ENCODE results near the gene MED14. TPM values are rescaled to one million over a fixed set of nuclear protein-coding genes. Genes with fewer than 3 reads are reported as not detected.

The MED14 gene
- total RNA-seq, 2 donors from 2014 or later, result 57.0 to 71.3 TPM

- H3K9me3 Mint-ChIP-seq, result no peaks in the 10 kb centered on the region
- ATAC-seq, result peak; percentile 73 to 84
Observed at GRCh38 chrX:40647307-40648197, 87.8 kb downstream of the MED14 start, which contains the start of gene CXorf38. TSS of gene CXorf38 (minus strand) at chrX:40647561. CDS start at chrX:40647520, 41 bp downstream.

GRCh38 chrX:40646489-40647306 is 88.6 kb downstream of the MED14 start:
- Mint-ChIP-seq H3K27ac (peak overlapping the region; percentile 97 to 98), H3K36me3 (peaks cover 19 to 27% of the 10 kb centered on the region in 2 donors), H3K9me3 (no peaks in the 10 kb centered on the region)
- ATAC-seq (peak; percentile 40 to 47), DNase-seq (ENCODE audit: low spot score in 2 of 2) (peak; percentile 13 to 60)

More at GRCh38 chrX:40647307-40648197, 87.8 kb downstream of the MED14 start, which contains the start of gene CXorf38:
- H3K36me3 Mint-ChIP-seq, result peaks cover 19% of the 10 kb centered on the region in 2 donors
- DNase-seq (ENCODE audit: low spot score in 2 of 2), result peak; percentile 90 to 91
- H3K27ac Mint-ChIP-seq, result peak within 1 kb of the TSS; percentile 97 to 98

- Mint-ChIP-seq H3K27ac (peak overlapping the region; percentile 84 to 87), H3K9me3 (no peaks in the 10 kb centered on the region), H3K36me3 (peaks cover 19 to 28% of the 10 kb centered on the region in 2 donors)
- DNase-seq (ENCODE audit: low spot score in 2 of 2) (peak; percentile 8 to 55), ATAC-seq (peak; percentile 42 to 62)
Observed at GRCh38 chrX:40644821-40645358, 90.5 kb downstream of the MED14 start.

- DNase-seq (ENCODE audit: low spot score in 2 of 2), result no peak
- Mint-ChIP-seq H3K27ac (peak overlapping the region in 1 of 2 donors; percentile 87), H3K36me3 (peaks cover 19 to 28% of the 10 kb centered on the region in 2 donors), H3K9me3 (no peaks in the 10 kb centered on the region)
- ATAC-seq, result no peak
Observed at GRCh38 chrX:40644176-40644575, 91.2 kb downstream of the MED14 start.

GRCh38 chrX:40637687-40638086 is 97.7 kb downstream of the MED14 start:
- no peak for ATAC-seq
- H3K27ac Mint-ChIP-seq, result no peak overlapping the region
- no peaks in the 10 kb centered on the region for H3K9me3 Mint-ChIP-seq
- no peak for DNase-seq (ENCODE audit: low spot score in 2 of 2)
- H3K36me3 Mint-ChIP-seq, result peaks cover 7 to 11% of the 10 kb centered on the region in 2 donors

GRCh38 chrX:40632199-40632598 is 103.1 kb downstream of the MED14 start:
- no peak for DNase-seq (ENCODE audit: low spot score in 2 of 2)
- H3K9me3 Mint-ChIP-seq, result no peaks in the 10 kb centered on the region
- ATAC-seq, result no peak
- H3K27ac Mint-ChIP-seq, result peak overlapping the region in 1 of 2 donors; percentile 72
- peaks cover 0 to 7% of the 10 kb centered on the region in 2 donors for H3K36me3 Mint-ChIP-seq

- no peak for ATAC-seq
- DNase-seq (ENCODE audit: low spot score in 2 of 2), result no peak
- no peaks in the 10 kb centered on the region for H3K36me3 Mint-ChIP-seq
- H3K27ac Mint-ChIP-seq, result no peak overlapping the region
- no peaks in the 10 kb centered on the region for H3K9me3 Mint-ChIP-seq
Observed at GRCh38 chrX:40628506-40628905, 106.8 kb downstream of the MED14 start.

- ATAC-seq, result no peak
- DNase-seq (ENCODE audit: low spot score in 2 of 2), result no peak
- Mint-ChIP-seq H3K27ac (no peak overlapping the region), H3K9me3 (no peaks in the 10 kb centered on the region), H3K36me3 (no peaks in the 10 kb centered on the region)
Observed at GRCh38 chrX:40625294-40625693, 110.0 kb downstream of the MED14 start.

GRCh38 chrX:40623665-40624064 is 111.7 kb downstream of the MED14 start:
- Mint-ChIP-seq H3K9me3 (no peaks in the 10 kb centered on the region), H3K36me3 (no peaks in the 10 kb centered on the region), H3K27ac (no peak overlapping the region)
- ATAC-seq, result no peak
- no peak for DNase-seq (ENCODE audit: low spot score in 2 of 2)

GRCh38 chrX:40623139-40623536 is 112.2 kb downstream of the MED14 start, which contains the start of gene MPC1L:
TSS of gene MPC1L (plus strand) at chrX:40623428. CDS start at chrX:40623566, 138 bp downstream.
- no peak within 1 kb of the TSS for H3K27ac Mint-ChIP-seq
- DNase-seq (ENCODE audit: low spot score in 2 of 2), result no peak
- no peak for ATAC-seq

GRCh38 chrX:40622479-40623138 is 112.7 kb downstream of the MED14 start:
- Mint-ChIP-seq H3K27ac (no peak overlapping the region), H3K36me3 (no peaks in the 10 kb centered on the region), H3K9me3 (no peaks in the 10 kb centered on the region)
- DNase-seq (ENCODE audit: low spot score in 2 of 2), result no peak
- ATAC-seq, result no peak

More at GRCh38 chrX:40623139-40623536, 112.2 kb downstream of the MED14 start, which contains the start of gene MPC1L:
- Mint-ChIP-seq H3K9me3 (no peaks in the 10 kb centered on the region), H3K36me3 (no peaks in the 10 kb centered on the region)

GRCh38 chrX:40617566-40617965 is 117.8 kb downstream of the MED14 start:
- Mint-ChIP-seq H3K36me3 (no peaks in the 10 kb centered on the region), H3K27ac (peak overlapping the region in 1 of 2 donors; percentile 29), H3K9me3 (no peaks in the 10 kb centered on the region)
- ATAC-seq (no peak), DNase-seq (ENCODE audit: low spot score in 2 of 2) (no peak)

- Mint-ChIP-seq H3K27ac (no peak overlapping the region), H3K36me3 (no peaks in the 10 kb centered on the region), H3K9me3 (no peaks in the 10 kb centered on the region)
- ATAC-seq (no peak), DNase-seq (ENCODE audit: low spot score in 2 of 2) (no peak)
Observed at GRCh38 chrX:40615976-40616375, 119.4 kb downstream of the MED14 start.

GRCh38 chrX:40612511-40612910 is 122.8 kb downstream of the MED14 start:
- Mint-ChIP-seq H3K36me3 (no peaks in the 10 kb centered on the region), H3K27ac (no peak overlapping the region), H3K9me3 (no peaks in the 10 kb centered on the region)
- no peak for ATAC-seq
- no peak for DNase-seq (ENCODE audit: low spot score in 2 of 2)

- Mint-ChIP-seq H3K9me3 (no peaks in the 10 kb centered on the region), H3K36me3 (peaks cover 0 to 4% of the 10 kb centered on the region in 2 donors), H3K27ac (no peak overlapping the region)
- DNase-seq (ENCODE audit: low spot score in 2 of 2) (no peak), ATAC-seq (no peak)
Observed at GRCh38 chrX:40607381-40607780, 128.0 kb downstream of the MED14 start.

- peaks cover 0 to 4% of the 10 kb centered on the region in 2 donors for H3K36me3 Mint-ChIP-seq
- peak overlapping the region in 1 of 2 donors; percentile 56 for H3K27ac Mint-ChIP-seq
- DNase-seq (ENCODE audit: low spot score in 2 of 2) (no peak), ATAC-seq (no peak)
- H3K9me3 Mint-ChIP-seq, result no peaks in the 10 kb centered on the region
Observed at GRCh38 chrX:40603446-40603845, 131.9 kb downstream of the MED14 start.
